ENCODE results near the gene NEUROG3.

NEUROG3 gene

DNA sequence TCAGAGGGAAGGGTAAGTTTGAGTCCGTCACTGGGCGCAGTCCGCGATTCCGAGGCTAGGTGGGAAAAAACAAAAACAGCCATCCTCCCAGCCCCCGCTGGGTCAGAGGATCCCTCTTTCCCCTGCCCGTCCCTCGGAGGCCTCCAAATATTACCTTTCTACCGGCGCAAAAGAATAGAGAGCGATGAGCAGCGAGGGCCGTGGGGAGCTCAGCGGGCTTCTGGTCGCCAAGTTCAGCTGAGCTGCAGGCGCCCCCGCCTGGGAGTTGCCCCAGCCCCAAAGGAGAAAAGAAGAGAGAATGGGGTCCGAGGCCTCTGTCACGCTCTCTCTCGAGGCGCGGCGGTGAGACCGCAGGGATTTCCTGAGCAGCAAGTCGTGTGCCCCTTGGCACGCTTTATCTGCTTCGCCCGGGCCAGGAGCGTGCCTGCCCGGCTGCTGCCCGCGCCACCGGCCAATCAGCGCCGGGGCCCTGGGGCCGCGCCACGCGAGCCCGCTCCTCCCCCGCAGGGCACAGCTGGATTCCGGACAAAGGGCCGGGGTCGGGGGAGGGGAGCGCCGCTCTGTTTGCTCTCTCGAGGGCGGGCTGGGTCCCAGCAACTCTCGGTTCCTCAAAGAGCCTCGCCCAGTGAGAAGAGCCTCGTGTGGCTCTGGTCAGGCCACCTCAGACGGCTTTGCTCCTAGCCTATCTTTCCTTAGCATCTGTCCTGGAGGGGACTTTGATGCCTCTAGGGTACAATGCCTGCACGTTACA is at the start of gene NEUROG3:
NEUROG3 (minus strand) TSS at position 367 of the 751 bp plus-strand sequence. CDS start 379 bp downstream, outside the sequence.
- ChIA-PET POLR2A (no interaction called here), CTCF (no interaction called here)
- H3K4me3 ChIP-seq (ENCODE audit: low read depth, low read length): no peak within 1 kb of the TSS
- TF ChIP-seq, protein P1, sequence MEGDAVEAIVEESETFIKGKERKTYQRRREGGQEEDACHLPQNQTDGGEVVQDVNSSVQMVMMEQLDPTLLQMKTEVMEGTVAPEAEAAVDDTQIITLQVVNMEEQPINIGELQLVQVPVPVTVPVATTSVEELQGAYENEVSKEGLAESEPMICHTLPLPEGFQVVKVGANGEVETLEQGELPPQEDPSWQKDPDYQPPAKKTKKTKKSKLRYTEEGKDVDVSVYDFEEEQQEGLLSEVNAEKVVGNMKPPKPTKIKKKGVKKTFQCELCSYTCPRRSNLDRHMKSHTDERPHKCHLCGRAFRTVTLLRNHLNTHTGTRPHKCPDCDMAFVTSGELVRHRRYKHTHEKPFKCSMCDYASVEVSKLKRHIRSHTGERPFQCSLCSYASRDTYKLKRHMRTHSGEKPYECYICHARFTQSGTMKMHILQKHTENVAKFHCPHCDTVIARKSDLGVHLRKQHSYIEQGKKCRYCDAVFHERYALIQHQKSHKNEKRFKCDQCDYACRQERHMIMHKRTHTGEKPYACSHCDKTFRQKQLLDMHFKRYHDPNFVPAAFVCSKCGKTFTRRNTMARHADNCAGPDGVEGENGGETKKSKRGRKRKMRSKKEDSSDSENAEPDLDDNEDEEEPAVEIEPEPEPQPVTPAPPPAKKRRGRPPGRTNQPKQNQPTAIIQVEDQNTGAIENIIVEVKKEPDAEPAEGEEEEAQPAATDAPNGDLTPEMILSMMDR (IDR thresholded peaks at IDR 0.05; ENCODE audit: insufficient read depth, low read length, missing control alignments): no peak
- DNase-seq (ENCODE audit: low read depth, low spot score): no peak

GRCh38 chr10:69620625-69621024 is 47.4 kb upstream of the NEUROG3 start:
- ChIA-PET CTCF (no interaction called here), POLR2A (no interaction called here)
- H3K4me3 ChIP-seq (ENCODE audit: low read depth, low read length): no peak overlapping the region
- TF ChIP-seq, protein P1 (IDR thresholded peaks at IDR 0.05; ENCODE audit: insufficient read depth, low read length, missing control alignments): no peak
- no peak for DNase-seq (ENCODE audit: low read depth, low spot score)

DNA sequence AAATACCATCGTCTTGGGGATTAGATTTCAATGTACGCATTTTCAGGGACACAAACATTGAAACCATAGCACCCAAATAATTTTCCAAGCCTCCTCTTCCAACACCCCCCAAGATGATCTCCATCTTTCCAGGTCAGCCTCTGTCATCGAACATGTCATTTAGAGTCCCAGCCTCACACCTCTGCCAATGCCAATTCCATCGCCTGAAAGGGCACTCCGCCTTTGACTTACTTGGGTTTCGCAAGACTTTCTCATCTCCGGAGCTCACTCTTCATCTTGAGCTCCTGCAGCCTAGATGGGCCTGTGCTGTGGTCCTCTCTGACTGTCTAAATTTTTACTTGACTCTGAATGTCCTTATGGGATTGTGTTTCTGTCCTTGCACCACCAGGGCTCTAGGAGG is 46.4 kb upstream of the NEUROG3 start:
- H3K4me3 ChIP-seq (ENCODE audit: low read depth, low read length): no peak overlapping the region
- POLR2A ChIA-PET: interaction anchor here (0.6 kb wide), 1 partner anchor 380 kb away, joined by 3 read pairs; no protein-coding TSS in a partner anchor
- CTCF ChIA-PET: interaction anchor here (1.1 to 1.3 kb wide), 2 partner anchors 10 to 17 kb away, joined by 3 to 4 read pairs; partner anchors contain the start of gene FAM241B
- DNase-seq (ENCODE audit: low read depth, low spot score): no peak
- TF ChIP-seq, protein P1 (IDR thresholded peaks at IDR 0.05; ENCODE audit: insufficient read depth, low read length, missing control alignments): no peak

DNA sequence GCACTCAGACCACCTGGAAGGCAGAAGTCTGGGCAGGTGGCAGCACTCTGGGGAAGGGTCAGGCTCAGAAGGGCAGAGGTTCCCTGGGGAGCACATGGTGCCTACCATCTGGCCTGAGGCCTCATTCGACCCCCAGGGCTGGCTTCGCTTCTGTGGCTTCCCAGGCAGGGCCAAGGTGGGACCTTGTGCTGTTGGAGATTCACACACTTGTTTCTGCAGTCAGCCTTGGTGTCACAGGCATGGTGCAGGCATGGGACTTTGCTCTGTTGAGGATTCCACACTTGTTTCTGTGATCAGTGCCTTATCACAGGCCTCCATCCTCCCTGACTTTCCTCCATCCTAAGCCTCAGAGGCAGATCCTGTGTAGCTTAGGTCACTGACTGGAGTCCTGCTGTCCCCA is 45.5 kb upstream of the NEUROG3 start:
- ChIA-PET CTCF (interaction anchor here (1.1 to 1.3 kb wide), 2 partner anchors 11 to 18 kb away, joined by 3 to 4 read pairs; partner anchors contain the start of gene FAM241B), POLR2A (no interaction called here)
- no peak for DNase-seq (ENCODE audit: low read depth, low spot score)
- TF ChIP-seq, protein P1 (IDR thresholded peaks at IDR 0.05; ENCODE audit: insufficient read depth, low read length, missing control alignments): no peak
- no peak overlapping the region for H3K4me3 ChIP-seq (ENCODE audit: low read depth, low read length)

DNA sequence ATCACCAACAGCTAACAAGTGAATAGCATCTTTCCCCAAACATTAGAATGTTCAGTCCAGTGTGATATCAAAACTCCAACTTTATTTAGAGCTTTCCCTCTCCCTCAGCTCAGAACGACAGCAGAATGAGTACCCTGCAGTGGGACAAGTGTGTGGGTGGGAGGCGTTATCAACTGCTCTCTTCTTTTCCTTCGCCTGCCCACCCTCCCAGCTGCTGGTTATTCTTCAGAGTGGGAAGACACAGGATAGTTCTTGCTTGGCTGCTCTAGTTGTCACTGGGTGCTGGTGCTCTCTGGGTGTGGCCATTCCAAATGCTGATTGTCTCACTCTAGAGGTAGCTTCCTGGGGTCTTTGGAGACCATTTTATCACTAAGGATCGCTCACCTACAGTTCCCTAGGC is 43.1 kb upstream of the NEUROG3 start:
- DNase-seq (ENCODE audit: low read depth, low spot score): no peak
- POLR2A ChIA-PET: no interaction called here
- CTCF ChIA-PET: interaction anchor here (1.4 kb wide), 1 partner anchor 13 kb away, joined by 6 read pairs; no protein-coding TSS in a partner anchor
- no peak overlapping the region for H3K4me3 ChIP-seq (ENCODE audit: low read depth, low read length)
- TF ChIP-seq, protein P1 (IDR thresholded peaks at IDR 0.05; ENCODE audit: insufficient read depth, low read length, missing control alignments): no peak

DNA sequence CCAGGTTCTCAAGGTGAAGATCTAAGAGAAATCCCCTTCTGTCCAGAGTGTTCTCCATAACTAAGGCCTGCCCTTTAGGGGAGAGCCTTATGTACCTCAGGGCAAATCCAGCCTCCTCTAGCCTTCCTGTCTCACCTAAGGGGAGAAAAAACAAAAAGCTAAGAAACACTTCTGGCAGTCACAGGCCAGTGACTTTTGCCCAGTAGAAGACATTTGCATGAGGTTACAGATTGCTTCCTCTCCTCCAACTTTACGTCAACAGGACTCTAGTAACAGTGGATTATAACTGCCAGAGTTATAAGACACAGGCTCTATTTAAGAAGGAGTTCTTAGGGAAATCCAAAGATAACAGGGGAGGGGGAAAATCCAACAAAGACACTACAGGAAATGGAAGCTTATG is 40.9 kb upstream of the NEUROG3 start:
- ChIA-PET CTCF (interaction anchor here (0.9 to 1.5 kb wide), 2 partner anchors 20 to 187 kb away, joined by 3 read pairs; no protein-coding TSS in a partner anchor), POLR2A (no interaction called here)
- TF ChIP-seq, protein P1 (IDR thresholded peaks at IDR 0.05; ENCODE audit: insufficient read depth, low read length, missing control alignments): no peak
- H3K4me3 ChIP-seq (ENCODE audit: low read depth, low read length): no peak overlapping the region
- no peak for DNase-seq (ENCODE audit: low read depth, low spot score)
